HCT116 (cell line): ENCODE results near the gene TDRD7. TPM values are rescaled to one million over a fixed set of nuclear protein-coding genes. Genes with fewer than 3 reads are reported as not detected.

Experiments used
- ATAC-seq: fragments of 200-7000 bp; cut with Tn5 transposase; 2 replicates; pipeline ENCODE4 v1.9.1; 2020; ENCODE audit warnings: mild to moderate bottlenecking, moderate library complexity
- BruUV-seq: library from RNA; stranded (reverse); fragments of 400-500 nt; replicated peaks from 2 replicates; lab custom pipeline; 2021; lab: Mats Ljungman, UMichigan
- CTCF ChIA-PET: fragments of 300-600 bp; sonication (Branson Sonifier 250); formaldehyde crosslinking; loops from one replicate; lab custom pipeline; 2021; ENCODE audit warnings: antibody characterized with exemption; lab: Charles Lee
- POLR2A ChIA-PET: fragments of 300-600, 350-600 bp; sonication (Branson Sonifier 250); formaldehyde crosslinking; loops from one replicate; lab custom pipeline; 2021; ENCODE audit warnings: antibody characterized with exemption; lab: Charles Lee
- RAD21 ChIA-PET, 2 experiments: fragments of 300-600 bp; sonication (Branson Sonifier 250); formaldehyde crosslinking; loops; one replicate each; lab custom pipeline; 2023; ENCODE audit warnings: low total read pairs in 2 of 2; ENCODE audit not compliant: uncharacterized antibody in 2 of 2, unreplicated experiment in 2 of 2, low non-redundant PET in 1 of 2; lab: Charles Lee
- DNase-seq: peaks from one replicate; pipeline ENCODE4 v3.0.0-alpha.2; 2010; ENCODE audit warnings: low read depth, low spot score
- H2AFZ ChIP-seq: fragments of 200-600 bp; shearing (Covaris generic), sonication (generic); 2 replicates; pipeline ENCODE4 v1.6.1; 2017; ENCODE audit warnings: low read depth, mixed run types, mixed read lengths, antibody characterized with exemption, low read length; ENCODE audit not compliant: poor library complexity, severe bottlenecking
- H3K27ac ChIP-seq: 2 replicates; pipeline ENCODE4 v1.5.1; 2012; ENCODE audit warnings: low read depth, low read length
- H3K27me3 ChIP-seq: fragments of 200-600 bp; sonication (generic); 2 replicates; pipeline ENCODE4 v1.6.1; 2016; ENCODE audit warnings: mixed run types, low read length, mixed read lengths; ENCODE audit not compliant: insufficient read depth
- H3K36me3 ChIP-seq, 2 experiments: fragments of 200-500 bp in 1 of 2; fragments of 200-600 bp in 1 of 2; sonication (Bioruptor generic) in 1 of 2; sonication (generic) in 1 of 2; 2 replicates each; pipeline versions ENCODE4 v1.5.1 to v1.6.1; 2014 to 2016; ENCODE audit warnings: low read length in 2 of 2, inconsistent platforms in 1 of 2, mixed read lengths in 1 of 2, mixed run types in 1 of 2; ENCODE audit not compliant: insufficient read depth in 2 of 2, control insufficient read depth in 1 of 2
- H3K4me1 ChIP-seq, 2 experiments: fragments of 200-600 bp in 1 of 2; sonication (generic) in 1 of 2; 2 replicates each; pipeline versions ENCODE4 v1.5.1 to v1.6.1; 2012 to 2017; ENCODE audit warnings: low read length in 2 of 2, inconsistent platforms in 1 of 2, mild to moderate bottlenecking in 1 of 2, mixed read lengths in 1 of 2, mixed run types in 1 of 2, moderate library complexity in 1 of 2; ENCODE audit not compliant: insufficient read depth in 2 of 2, control insufficient read depth in 1 of 2
- H3K4me2 ChIP-seq: fragments of 200-600 bp; sonication (generic); 2 replicates; pipeline ENCODE4 v1.6.1; 2017; ENCODE audit warnings: mixed run types, low read length, mixed read lengths
- H3K4me3 ChIP-seq, 2 experiments: fragments of 200-600 bp in 1 of 2; sonication (generic) in 1 of 2; replicated peaks in 1 of 2; 2 replicates each; pipeline ENCODE4 v1.5.1; 2011 to 2016; ENCODE audit warnings: low read length in 2 of 2, control low read depth in 1 of 2, low read depth in 1 of 2, mild to moderate bottlenecking in 1 of 2, mixed read lengths in 1 of 2, mixed run types in 1 of 2
- H3K79me2 ChIP-seq: fragments of 200-600 bp; sonication (generic); 2 replicates; pipeline ENCODE4 v1.6.1; 2017; ENCODE audit warnings: mild to moderate bottlenecking, mixed run types, low read length, moderate library complexity, mixed read lengths; ENCODE audit not compliant: insufficient read depth
- H3K9ac ChIP-seq: fragments of 200-600 bp; sonication (generic); 2 replicates; pipeline ENCODE4 v1.6.1; 2016; ENCODE audit warnings: low read length, mixed read lengths
- H3K9me2 ChIP-seq: fragments of 200-600 bp; sonication (generic), shearing (Covaris generic); 2 replicates; pipeline ENCODE4 v1.6.1; 2017; ENCODE audit warnings: mixed run types, mild to moderate bottlenecking, moderate library complexity; ENCODE audit not compliant: insufficient read depth
- H3K9me3 ChIP-seq, 2 experiments: fragments of 200-500 bp in 1 of 2; fragments of 200-600 bp in 1 of 2; sonication (Bioruptor generic) in 1 of 2; sonication (generic) in 1 of 2; 2 replicates each; pipeline ENCODE4 v1.6.1; 2014 to 2017; ENCODE audit warnings: low read length in 2 of 2, mixed read lengths in 2 of 2, inconsistent platforms in 1 of 2, low read depth in 1 of 2, mild to moderate bottlenecking in 1 of 2, mixed run types in 1 of 2, moderate library complexity in 1 of 2; ENCODE audit not compliant: control insufficient read depth in 1 of 2, insufficient read depth in 1 of 2
- H4K20me1 ChIP-seq: fragments of 200-600 bp; sonication (generic), shearing (Covaris generic); 2 replicates; pipeline ENCODE4 v1.6.1; 2017; ENCODE audit warnings: mixed run types, mild to moderate bottlenecking, moderate library complexity; ENCODE audit not compliant: insufficient read depth
- ELF1 ChIP-seq: IDR thresholded peaks from 2 replicates; pipeline ENCODE4 v1.6.1; 2012; ENCODE audit warnings: low read depth, borderline replicate concordance
- RAD21 ChIP-seq: IDR thresholded peaks from 2 replicates; pipeline ENCODE4 v1.6.1; 2012; ENCODE audit warnings: low read depth, mild to moderate bottlenecking
- YY1 ChIP-seq: IDR thresholded peaks from 2 replicates; pipeline ENCODE4 v1.6.1; 2011; ENCODE audit warnings: low read length, low read depth, moderate library complexity, mild to moderate bottlenecking; ENCODE audit not compliant: insufficient replicate concordance; ENCODE audit errors: extremely low read depth
- intact Hi-C: fragments of 100-400 bp; cut with micrococcal nuclease; formaldehyde crosslinking; loops from 2 replicates; pipeline ENCODE4 v1.10.0; 2022
- total RNA-seq: library from RNA; stranded (reverse); gene quantifications from one replicate; pipeline ENCODE4 v1.2.1, GENCODE V29; 2021; ENCODE audit not compliant: unreplicated experiment
- TF ChIP-seq, protein P1 (sequence below): IDR thresholded peaks from 2 replicates; pipeline ENCODE4 v1.6.1; 2012
- TF ChIP-seq, protein P2 (sequence below), 3 experiments: fragments of 200-600 bp in 1 of 3; sonication (generic) in 1 of 3; IDR thresholded peaks in 2 of 3; conservative IDR thresholded peaks in 1 of 3; 2 replicates each; pipeline ENCODE4 v1.5.1; 2012 to 2017; ENCODE audit warnings: low read depth in 2 of 3, low read length in 2 of 3, antibody characterized with exemption in 1 of 3, borderline replicate concordance in 1 of 3, control low read depth in 1 of 3, mild to moderate bottlenecking in 1 of 3, mixed read lengths in 1 of 3, mixed run types in 1 of 3, moderate library complexity in 1 of 3; ENCODE audit not compliant: insufficient read depth in 1 of 3

TDRD7 gene
- total RNA-seq, 1 experiment from 2014 or later, result 8.0 TPM

GRCh38 chr9:97484134-97484533 is 72.2 kb downstream of the TDRD7 start (continued):
- no peak for TF ChIP-seq ELF1
- TF ChIP-seq, protein P1, sequence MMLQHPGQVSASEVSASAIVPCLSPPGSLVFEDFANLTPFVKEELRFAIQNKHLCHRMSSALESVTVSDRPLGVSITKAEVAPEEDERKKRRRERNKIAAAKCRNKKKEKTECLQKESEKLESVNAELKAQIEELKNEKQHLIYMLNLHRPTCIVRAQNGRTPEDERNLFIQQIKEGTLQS, result no peak

- intact Hi-C loops, result no loop called here
- ChIA-PET POLR2A (no interaction called here), RAD21 (no interaction called here)
Observed at GRCh38 chr9:97487107-97487506, 75.2 kb downstream of the TDRD7 start.

More at GRCh38 chr9:97487107-97487506, 75.2 kb downstream of the TDRD7 start:
- BruUV-seq, result no TSS peak
- CTCF ChIA-PET, result interaction anchor here (0.9 to 2.0 kb wide), 7 partner anchors 13 to 128 kb away, joined by 3 to 12 read pairs (median 6); partner anchors contain the start of gene TMOD1
- TF ChIP-seq YY1 (no peak), RAD21 (peak; percentile 22; the same call in 1 of the 2 replicates)
- TF ChIP-seq, protein P1, result no peak
- TF ChIP-seq, protein P2, sequence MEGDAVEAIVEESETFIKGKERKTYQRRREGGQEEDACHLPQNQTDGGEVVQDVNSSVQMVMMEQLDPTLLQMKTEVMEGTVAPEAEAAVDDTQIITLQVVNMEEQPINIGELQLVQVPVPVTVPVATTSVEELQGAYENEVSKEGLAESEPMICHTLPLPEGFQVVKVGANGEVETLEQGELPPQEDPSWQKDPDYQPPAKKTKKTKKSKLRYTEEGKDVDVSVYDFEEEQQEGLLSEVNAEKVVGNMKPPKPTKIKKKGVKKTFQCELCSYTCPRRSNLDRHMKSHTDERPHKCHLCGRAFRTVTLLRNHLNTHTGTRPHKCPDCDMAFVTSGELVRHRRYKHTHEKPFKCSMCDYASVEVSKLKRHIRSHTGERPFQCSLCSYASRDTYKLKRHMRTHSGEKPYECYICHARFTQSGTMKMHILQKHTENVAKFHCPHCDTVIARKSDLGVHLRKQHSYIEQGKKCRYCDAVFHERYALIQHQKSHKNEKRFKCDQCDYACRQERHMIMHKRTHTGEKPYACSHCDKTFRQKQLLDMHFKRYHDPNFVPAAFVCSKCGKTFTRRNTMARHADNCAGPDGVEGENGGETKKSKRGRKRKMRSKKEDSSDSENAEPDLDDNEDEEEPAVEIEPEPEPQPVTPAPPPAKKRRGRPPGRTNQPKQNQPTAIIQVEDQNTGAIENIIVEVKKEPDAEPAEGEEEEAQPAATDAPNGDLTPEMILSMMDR (IDR thresholded peaks at IDR 0.05 in 2 of 3, conservative IDR thresholded peaks at IDR 0.05 in 1 of 3; ENCODE audit: borderline replicate concordance in 1 of 3, insufficient read depth in 1 of 3, low read depth in 2 of 3, low read length in 2 of 3), result peak in 2 of 3 experiments; percentile 60 to 62; a peak in 4 of 6 replicates
- TF ChIP-seq, all 23 proteins: peak for 2
- Histone ChIP-seq H3K27me3 (no peaks in the 10 kb centered on the region), H3K4me3 (no peak overlapping the region), H2AFZ (no peak overlapping the region), H3K79me2 (no peaks in the 10 kb centered on the region), H3K36me3 (peaks cover 2 to 4% of the 10 kb centered on the region in 2 experiments; a peak in 1 of 4 replicates), H3K4me1 (no peaks in the 10 kb centered on the region), H3K4me2 (no peak overlapping the region), H3K9ac (no peak overlapping the region), H4K20me1 (no peaks in the 10 kb centered on the region), H3K9me2 (no peaks in the 10 kb centered on the region), H3K27ac (no peak overlapping the region), H3K9me3 (no peaks in the 10 kb centered on the region)
- DNase-seq (no peak), ATAC-seq (peak; percentile 84)
